GM10248 (cell line): ENCODE results near the gene DNAJC10.
"Not testable (repeated sequence)": the region's sequence is repeated elsewhere in the genome, so short reads cannot be mapped to it uniquely, and the experiment has no call there.

ENCODE experiments used
- CTCF ChIA-PET: fragments of 300-600 bp; sonication (Branson Sonifier 250); formaldehyde crosslinking; extraction: SDS; loops from one replicate; lab custom pipeline; 2021; ENCODE audit warnings: antibody characterized with exemption; lab: Yijun Ruan, JAX
- POLR2A ChIA-PET: fragments of 350-650 bp; sonication (Branson Sonifier 250); formaldehyde crosslinking; extraction: SDS; loops from one replicate; lab custom pipeline; 2020; ENCODE audit warnings: antibody characterized with exemption; lab: Yijun Ruan, JAX
- DNase-seq: peaks from one replicate; pipeline ENCODE4 v3.0.0; 2012; ENCODE audit errors: extremely low spot score
- CTCF ChIP-seq: IDR thresholded peaks from 2 replicates; pipeline ENCODE4 v1.5.1; 2012; ENCODE audit warnings: mild to moderate bottlenecking, low read depth; ENCODE audit errors: extremely low read depth, missing control alignments, control extremely low read depth

DNAJC10 gene

GRCh38 chr2:182732736-182733135 is 16.7 kb downstream of the DNAJC10 start:
- DNase-seq, result no peak
- ChIA-PET POLR2A (no interaction called here), CTCF (interaction anchor here (0.6 to 1.8 kb wide), 2 partner anchors 10 to 30 kb away, joined by 3 to 7 read pairs; no protein-coding TSS in a partner anchor)
- no peak for TF ChIP-seq CTCF

- CTCF ChIA-PET, result interaction anchor here (0.9 kb wide), 1 partner anchor 67 kb away, joined by 3 read pairs; no protein-coding TSS in a partner anchor
Observed at GRCh38 chr2:182733572-182733971, 17.5 kb downstream of the DNAJC10 start.

GRCh38 chr2:182736856-182737255 is 20.8 kb downstream of the DNAJC10 start:
- CTCF ChIA-PET, POLR2A ChIA-PET, DNase-seq: not testable (repeated sequence)

More at GRCh38 chr2:182733572-182733971, 17.5 kb downstream of the DNAJC10 start:
- POLR2A ChIA-PET, result no interaction called here
- TF ChIP-seq CTCF, result no peak
- no peak for DNase-seq

GRCh38 chr2:182740701-182741100 is 24.6 kb downstream of the DNAJC10 start:
- DNase-seq, result no peak
- ChIA-PET POLR2A (no interaction called here), CTCF (no interaction called here)
- TF ChIP-seq CTCF, result no peak

- DNase-seq, result no peak
- CTCF ChIA-PET, result no interaction called here
- POLR2A ChIA-PET, result no interaction called here
- TF ChIP-seq CTCF, result no peak
Observed at GRCh38 chr2:182741620-182742019, 25.6 kb downstream of the DNAJC10 start.

- no peak for DNase-seq
- ChIA-PET POLR2A (no interaction called here), CTCF (no interaction called here)
- TF ChIP-seq CTCF, result no peak
Observed at GRCh38 chr2:182744490-182744889, 28.4 kb downstream of the DNAJC10 start.

- no peak for DNase-seq
- no peak for TF ChIP-seq CTCF
- CTCF ChIA-PET, result no interaction called here
- POLR2A ChIA-PET, result no interaction called here
Observed at GRCh38 chr2:182745061-182745460, 29.0 kb downstream of the DNAJC10 start.

GRCh38 chr2:182745894-182746293 is 29.8 kb downstream of the DNAJC10 start:
- CTCF ChIA-PET, result not testable (repeated sequence)

More at GRCh38 chr2:182745894-182746293, 29.8 kb downstream of the DNAJC10 start:
- POLR2A ChIA-PET, DNase-seq: not testable (repeated sequence)
